K562 (cell line): ENCODE results near the gene CALY. TPM values are rescaled to one million over a fixed set of nuclear protein-coding genes. Genes with fewer than 3 reads are reported as not detected.

ENCODE experiments used
- ATAC-seq: fragments of 200-7000 bp; cut with Tn5 transposase; 3 replicates; pipeline ENCODE4 v1.9.1; 2020; ENCODE audit warnings: moderate library complexity
- BruUV-seq: library from RNA; stranded (reverse); fragments of 400-500 nt; replicated peaks from 2 replicates; lab custom pipeline; 2021; lab: Mats Ljungman, UMichigan
- CTCF ChIA-PET: fragments of 300-600 bp; formaldehyde crosslinking; extraction: SDS; loops from one replicate; lab custom pipeline; 2021; ENCODE audit warnings: low intra/inter-chr PET ratio; lab: Yijun Ruan, JAX
- POLR2A ChIA-PET: fragments of 300-600, 350-650 bp; sonication (Branson Sonifier 250); formaldehyde crosslinking; extraction: SDS; loops from one replicate; lab custom pipeline; 2021; ENCODE audit warnings: antibody characterized with exemption, inconsistent platforms; lab: Yijun Ruan, JAX
- DNase-seq, 4 experiments: peaks; one replicate each; pipeline versions ENCODE4 v3.0.0 to v3.0.0-alpha.2; 2011 to 2018; ENCODE audit warnings: low spot score in 3 of 4, mixed read lengths in 3 of 4; ENCODE audit errors: extremely low read depth in 1 of 4
- FAIRE-seq: peaks from 2 replicates; lab custom pipeline; 2011; peaks lifted over from hg19 to GRCh38; lab: Jason Lieb, UNC
- H2AFZ ChIP-seq: 2 replicates; pipeline ENCODE4 v1.6.0; 2011; ENCODE audit warnings: low read depth, low read length, control low read depth, inconsistent platforms
- H3K27ac ChIP-seq: fragments of 200-600 bp; 3 replicates; pipeline ENCODE4 v1.8.0; 2011; ENCODE audit warnings: low read depth, mild to moderate bottlenecking, control low read depth, inconsistent platforms, low read length, moderate library complexity, mixed read lengths; ENCODE audit errors: extremely low read depth
- H3K27me3 ChIP-seq, 2 experiments: fragments of 300-600 bp in 1 of 2; 2 replicates in 1 of 2; 3 replicates in 1 of 2; pipeline versions ENCODE4 v1.6.0 to v1.8.0; 2011; ENCODE audit warnings: inconsistent platforms in 2 of 2, low read length in 2 of 2, mild to moderate bottlenecking in 1 of 2, mixed read lengths in 1 of 2, moderate library complexity in 1 of 2; ENCODE audit not compliant: control insufficient read depth in 2 of 2, insufficient read depth in 2 of 2
- H3K36me3 ChIP-seq: fragments of 300-600 bp; 3 replicates; pipeline ENCODE4 v1.8.0; 2011; ENCODE audit warnings: mild to moderate bottlenecking, low read length, inconsistent platforms; ENCODE audit not compliant: control insufficient read depth, insufficient read depth
- H3K4me1 ChIP-seq, 2 experiments: fragments of 200-600 bp in 1 of 2; replicated peaks in 1 of 2; 2 replicates in 1 of 2; 3 replicates in 1 of 2; pipeline versions ENCODE4 v1.5.1 to v1.8.0; 2011; ENCODE audit warnings: inconsistent platforms in 2 of 2, low read length in 2 of 2, mild to moderate bottlenecking in 1 of 2, mixed read lengths in 1 of 2, moderate library complexity in 1 of 2; ENCODE audit not compliant: control insufficient read depth in 2 of 2, insufficient read depth in 2 of 2
- H3K4me2 ChIP-seq: 2 replicates; pipeline ENCODE4 v1.6.1; 2011; ENCODE audit warnings: low read length, control low read depth, inconsistent platforms, mixed read lengths; ENCODE audit not compliant: insufficient read depth
- H3K4me3 ChIP-seq: fragments of 200-600 bp; sonication (generic), shearing (Covaris generic); 2 replicates; pipeline ENCODE4 v1.5.1; 2016; ENCODE audit warnings: control low read depth, inconsistent platforms
- H3K79me2 ChIP-seq: fragments of 200-600 bp; 3 replicates; pipeline ENCODE4 v1.8.0; 2011; ENCODE audit warnings: low read length, inconsistent platforms; ENCODE audit not compliant: control insufficient read depth, insufficient read depth
- H3K9ac ChIP-seq, 2 experiments: 2 replicates each; pipeline versions ENCODE4 v1.6.0 to v1.6.1; 2011; ENCODE audit warnings: low read depth in 2 of 2, low read length in 2 of 2, control low read depth in 1 of 2, inconsistent platforms in 1 of 2, mild to moderate bottlenecking in 1 of 2, mixed read lengths in 1 of 2; ENCODE audit not compliant: insufficient read depth in 1 of 2
- H3K9me1 ChIP-seq: one replicate; pipeline ENCODE4 v1.6.0; 2011; ENCODE audit warnings: inconsistent platforms, mild to moderate bottlenecking, low read length, moderate library complexity; ENCODE audit not compliant: control insufficient read depth, insufficient read depth
- H3K9me3 ChIP-seq: replicated peaks from 2 replicates; pipeline ENCODE4 v1.5.1; 2011; ENCODE audit warnings: low read depth, low read length, inconsistent platforms; ENCODE audit not compliant: control insufficient read depth, insufficient read depth
- H4K20me1 ChIP-seq: replicated peaks from 2 replicates; pipeline ENCODE4 v1.6.1; 2011; ENCODE audit warnings: low read length, inconsistent platforms, mixed read lengths; ENCODE audit not compliant: control insufficient read depth, insufficient read depth
- CBFA2T2 ChIP-seq: fragments of 450-650 bp; conservative IDR thresholded peaks from 2 replicates; pipeline ENCODE4 v1.6.1; 2017; ENCODE audit warnings: mild to moderate bottlenecking
- ID3 ChIP-seq, 2 experiments: fragments of 250-450 bp in 1 of 2; fragments of 450-650 bp in 1 of 2; sonication (Bioruptor Pico) in 1 of 2; IDR thresholded peaks; 2 replicates each; pipeline versions ENCODE4 v1.6.1 to v1.8.0; 2016 to 2021; ENCODE audit warnings: mild to moderate bottlenecking in 2 of 2, moderate library complexity in 2 of 2, missing compliant biosample characterization in 1 of 2, missing genetic modification characterization in 1 of 2
- OTX1 ChIP-seq: fragments of 450-650 bp; formaldehyde crosslinking; IDR thresholded peaks from 2 replicates; pipeline ENCODE4 v1.4.0; 2022; ENCODE audit warnings: mild to moderate bottlenecking
- SMC3 ChIP-seq: conservative IDR thresholded peaks from 2 replicates; pipeline ENCODE4 v1.6.1; 2011; ENCODE audit warnings: low read depth, low read length, improper control_type of control experiment; ENCODE audit not compliant: insufficient read depth
- TAF15 ChIP-seq: fragments of 200-400 bp; formaldehyde crosslinking; IDR thresholded peaks from 2 replicates; pipeline ENCODE4 v1.6.1; 2017; ENCODE audit warnings: mild to moderate bottlenecking, low read depth, low read length, moderate library complexity
- TARDBP ChIP-seq: fragments of 450-650 bp; IDR thresholded peaks from 2 replicates; pipeline ENCODE4 v1.6.1; 2016
- TCF15 ChIP-seq: fragments of 250-450 bp; sonication (Bioruptor Pico); IDR thresholded peaks from 2 replicates; pipeline ENCODE4 v1.8.0; 2022; ENCODE audit warnings: moderate library complexity, mild to moderate bottlenecking, inconsistent platforms
- ZFP30 ChIP-seq: fragments of 250-450 bp; sonication (Bioruptor Pico); IDR thresholded peaks from 2 replicates; pipeline ENCODE4 v1.8.0; 2022; ENCODE audit warnings: moderate library complexity, mild to moderate bottlenecking, inconsistent platforms, borderline replicate concordance
- ZFP36 ChIP-seq: fragments of 150-350 bp; IDR thresholded peaks from 2 replicates; pipeline ENCODE4 v1.6.1; 2018; ENCODE audit warnings: low read length, low read depth; ENCODE audit not compliant: partially characterized antibody
- ZNF143 ChIP-seq: sonication (generic); formaldehyde crosslinking; IDR thresholded peaks from 2 replicates; pipeline ENCODE4 v1.9.0; 2022; ENCODE audit warnings: mild to moderate bottlenecking, missing genetic modification reagents
- ZNF232 ChIP-seq: sonication (generic); formaldehyde crosslinking; IDR thresholded peaks from 2 replicates; pipeline ENCODE4 v1.8.0; 2022; ENCODE audit warnings: mild to moderate bottlenecking, missing genetic modification reagents
- ZNF347 ChIP-seq: fragments of 450-650 bp; formaldehyde crosslinking; IDR thresholded peaks from 2 replicates; pipeline ENCODE4 v1.4.0; 2020; ENCODE audit warnings: low read depth, mild to moderate bottlenecking, moderate library complexity
- ZNF518B ChIP-seq: fragments of 250-450 bp; sonication (Bioruptor Pico); IDR thresholded peaks from 2 replicates; pipeline ENCODE4 v1.5.0; 2021; ENCODE audit warnings: mild to moderate bottlenecking, moderate library complexity
- WGBS: fragments of 100-300 bp; shearing (Covaris generic); methylation state at CpG from one replicate; pipeline ENCODE4 v1.1.6; 2016; ENCODE audit warnings: low coverage, mixed read lengths; ENCODE audit not compliant: insufficient coverage; ENCODE audit errors: missing lambda C conversion rate; 5-methylcytosine and 5-hydroxymethylcytosine counted together
- in situ Hi-C: fragments of 300-500 bp; cut with MboI; formaldehyde crosslinking; loops from 4 replicates; pipeline ENCODE4 v1.15.0; 2018; ENCODE audit warnings: inconsistent platforms, mixed read lengths
- intact Hi-C: fragments of 100-400 bp; cut with micrococcal nuclease; formaldehyde crosslinking; loops from 2 replicates; pipeline ENCODE4 v1.14.2; 2022
- polyA plus RNA-seq, 8 experiments: library from polyadenylated mRNA; depleted of rRNA in 4 of 8; stranded (reverse) in 5 of 8; unstranded in 3 of 8; fragments of >200 nt; fragmentation: Nextera tagmentation in 2 of 8; fragmentation: Illumina TruSeq in 1 of 8; extraction: Ambion mirVana in 2 of 8; extraction: Trizol in 1 of 8; gene quantifications; 2 replicates each; pipeline versions ENCODE4 v1.2.1 to v1.2.3, GENCODE V29; 2011 to 2014; ENCODE audit warnings: inconsistent platforms in 1 of 8, missing spikeins in 1 of 8
- total RNA-seq, 7 experiments: library from RNA; depleted of rRNA in 6 of 7; stranded (reverse); fragments of >200 nt in 6 of 7; fragmentation: Illumina TruSeq in 2 of 7; extraction: Trizol in 2 of 7; gene quantifications; 2 replicates each; pipeline versions ENCODE4 v1.2.1 to v1.2.3, GENCODE V29; 2011 to 2021; ENCODE audit warnings: low replicate concordance in 1 of 7

CALY gene
- total and polyA plus RNA-seq, 9 of the 15 experiments (the other 6 are each of a cell fraction or from before 2014, with no cell fraction given): not detected

- POLR2A ChIA-PET: interaction anchor here (0.9 to 1.5 kb wide), 2 partner anchors 13 to 16 kb away, joined by 3 to 5 read pairs; no protein-coding TSS in a partner anchor
These were observed 40.5 kb upstream of the CALY start for GRCh38 chr10:133377025-133377817.

More at GRCh38 chr10:133377025-133377817, 40.5 kb upstream of the CALY start:
- no peaks in the 10 kb centered on the region for H3K9me1 ChIP-seq
- peak overlapping the region in 1 of 2 experiments; percentile 36; a peak in 1 of 4 replicates for H3K9ac ChIP-seq
- no peaks in the 10 kb centered on the region for H3K27me3 ChIP-seq
- no peaks in the 10 kb centered on the region for H3K9me3 ChIP-seq
- H3K79me2 ChIP-seq: peaks cover 5% of the 10 kb centered on the region
- no peak overlapping the region for H2AFZ ChIP-seq
- WGBS: 82% methylated on average over 22 of the region's 30 CpGs
- no peaks in the 10 kb centered on the region for H3K36me3 ChIP-seq
- CTCF ChIA-PET: no interaction called here
- peaks cover 7 to 44% of the 10 kb centered on the region in 2 experiments; a peak in 3 of 5 replicates for H3K4me1 ChIP-seq
- DNase-seq (no peak), FAIRE-seq (no peak), ATAC-seq (no peak)
- intact Hi-C loops: no loop called here
- H3K4me2 ChIP-seq: no peak overlapping the region
- TF ChIP-seq ZNF143 (CRISPR knock-in tag) (no peak), ID3 (CRISPR knock-in tag; IDR thresholded peaks at IDR 0.05) (no peak), ID3 (tag; IDR thresholded peaks at IDR 0.05) (no peak), ZFP36 (no peak), ZNF347 (no peak), TCF15 (CRISPR knock-in tag) (no peak), ZFP30 (CRISPR knock-in tag) (no peak), TARDBP (no peak), CBFA2T2 (no peak), ZNF232 (CRISPR knock-in tag) (no peak), OTX1 (CRISPR knock-in tag) (no peak), TAF15 (no peak), SMC3 (no peak), ZNF518B (CRISPR knock-in tag) (no peak)
- H4K20me1 ChIP-seq: no peaks in the 10 kb centered on the region
- in situ Hi-C loops: no loop called here
- no peak overlapping the region for H3K4me3 ChIP-seq
- H3K27ac ChIP-seq: no peak overlapping the region
- no TSS peak for BruUV-seq
